ENCODE data around the gene EIF4E2.

DNA sequence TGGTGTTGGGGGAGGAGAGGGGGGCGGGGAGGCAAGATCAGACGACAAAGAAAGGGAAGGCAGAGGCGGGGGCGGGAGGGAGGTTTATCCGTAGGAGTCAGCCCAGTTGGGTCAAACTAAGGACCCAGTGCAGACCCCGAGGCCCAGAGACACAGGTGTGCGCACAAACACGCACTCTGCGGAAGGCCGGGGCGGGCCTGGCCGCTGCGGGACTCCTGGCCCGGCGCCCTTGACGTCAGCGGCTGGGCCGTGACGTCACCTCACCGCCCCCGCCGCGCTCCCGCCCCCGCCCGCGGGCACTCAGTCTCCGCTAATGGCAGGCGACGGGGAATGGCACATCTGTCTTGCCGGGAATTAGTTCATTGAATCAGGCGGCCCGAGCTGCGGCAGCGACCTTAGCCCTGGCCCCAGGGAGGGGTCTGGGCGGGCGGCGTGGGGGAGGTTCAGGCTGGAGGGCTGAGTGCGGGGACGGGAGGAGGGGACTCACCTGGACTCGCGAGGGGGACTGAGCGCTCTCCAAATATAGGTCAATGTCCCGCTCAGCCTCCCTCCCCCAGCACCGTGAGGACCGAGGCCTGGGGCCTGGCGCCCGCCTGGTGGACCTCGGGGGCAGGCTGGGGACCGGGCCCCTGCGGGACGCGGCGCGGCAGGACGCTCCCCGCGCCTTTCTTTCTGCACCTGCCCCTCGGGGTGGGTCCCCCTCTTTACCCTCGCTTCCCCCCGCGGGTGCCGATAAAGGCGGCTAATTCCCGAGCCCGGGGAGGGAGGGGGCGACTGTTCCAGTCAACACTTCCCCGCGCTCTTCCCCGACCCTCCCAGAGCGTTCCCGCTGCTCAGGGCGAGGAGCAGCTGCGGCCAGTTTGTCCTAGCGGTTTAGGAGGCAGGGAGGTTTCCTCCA lies 47.3 kb upstream of the EIF4E2 start:
- TF ChIP-seq CTCF (IDR thresholded peaks at IDR 0.05) (no peak), POLR2A (IDR thresholded peaks at IDR 0.05) (no peak)

Data from right lobe of liver (tissue), 4 donors.